Measurements from ENCODE around the gene DKC1.
"Not testable (repeated sequence)": the region's sequence is repeated elsewhere in the genome, so short reads cannot be mapped to it uniquely, and the experiment has no call there.

Gene DKC1

GRCh38 chrX:154818916-154819770, 56.5 kb downstream of the DKC1 start:
- no peak for DNase-seq (ENCODE audit: low read depth)

- no peak for DNase-seq (ENCODE audit: low read depth)
These were observed 57.2 kb downstream of the DKC1 start for GRCh38 chrX:154819771-154820341.

GRCh38 chrX:154821523-154821922, 58.9 kb downstream of the DKC1 start:
- no peak for DNase-seq (ENCODE audit: low read depth)

- no peak for DNase-seq (ENCODE audit: low read depth)
These were observed 59.4 kb downstream of the DKC1 start for GRCh38 chrX:154822029-154822428.

- no peak for DNase-seq (ENCODE audit: low read depth)
These were observed 62.0 kb downstream of the DKC1 start for GRCh38 chrX:154824638-154825037.

- DNase-seq (ENCODE audit: low read depth), result not testable (repeated sequence)
These were observed 62.9 kb downstream of the DKC1 start for GRCh38 chrX:154825586-154825985.

Data from stimulated activated CD8-positive, alpha-beta memory T cell treated with anti-CD3 and anti-CD28 coated beads, Interleukin-15, amount 100 ng/mL, for 24 hours (primary cell).